Osteoblast (primary cell): ENCODE results near the gene MSH3. TPM values are rescaled to one million over a fixed set of nuclear protein-coding genes. Genes with fewer than 3 reads are reported as not detected.

Experiments
- DNase-seq: peaks from one replicate; pipeline ENCODE4 v3.0.0; 2011; ENCODE audit warnings: low spot score, mixed read lengths; ENCODE audit not compliant: insufficient read length; ENCODE audit errors: missing footprints
- H2AFZ ChIP-seq: 2 replicates; pipeline ENCODE4 v1.6.0; 2011; ENCODE audit warnings: mild to moderate bottlenecking, low read length
- H3K27ac ChIP-seq: 2 replicates; pipeline ENCODE4 v1.5.1; 2011; ENCODE audit warnings: mild to moderate bottlenecking, low read depth, low read length, moderate library complexity
- H3K27me3 ChIP-seq: 2 replicates; pipeline ENCODE4 v1.6.0; 2012; ENCODE audit warnings: mild to moderate bottlenecking, control low read depth, inconsistent platforms, low read length, moderate library complexity; ENCODE audit not compliant: insufficient read depth
- H3K36me3 ChIP-seq: 2 replicates; pipeline ENCODE4 v1.5.1; 2011; ENCODE audit warnings: mild to moderate bottlenecking, low read length, control low read depth, moderate library complexity; ENCODE audit not compliant: insufficient read depth
- H3K4me1 ChIP-seq: 2 replicates; pipeline ENCODE4 v1.5.1; 2011; ENCODE audit warnings: mild to moderate bottlenecking, low read length, control low read depth, moderate library complexity; ENCODE audit not compliant: insufficient read depth
- H3K4me2 ChIP-seq: 2 replicates; pipeline ENCODE4 v1.6.0; 2011; ENCODE audit warnings: mild to moderate bottlenecking, low read length; ENCODE audit not compliant: insufficient read depth
- H3K4me3 ChIP-seq: fragments of 200-600 bp; sonication (generic); 3 replicates; pipeline ENCODE4 v1.5.1; 2012; ENCODE audit warnings: mild to moderate bottlenecking, low read length, inconsistent platforms; ENCODE audit not compliant: insufficient read depth
- H3K79me2 ChIP-seq: 2 replicates; pipeline ENCODE4 v1.6.0; 2012; ENCODE audit warnings: mild to moderate bottlenecking, low read length, control low read depth, inconsistent platforms; ENCODE audit not compliant: insufficient read depth
- H3K9me3 ChIP-seq: 2 replicates; pipeline ENCODE4 v1.5.1; 2011; ENCODE audit warnings: low read depth, low read length, control low read depth
- H4K20me1 ChIP-seq: 2 replicates; pipeline ENCODE4 v1.6.0; 2012; ENCODE audit warnings: mild to moderate bottlenecking, low read length, control low read depth; ENCODE audit not compliant: insufficient read depth
- CTCF ChIP-seq: IDR thresholded peaks from 2 replicates; pipeline ENCODE4 v1.5.1; 2011; ENCODE audit warnings: mild to moderate bottlenecking, low read depth, low read length, moderate library complexity; ENCODE audit errors: extremely low read depth
- total RNA-seq: library from RNA; depleted of rRNA; stranded (reverse); fragments of >200 nt; gene quantifications from 2 replicates; pipeline ENCODE4 v1.2.3, GENCODE V29; 2012

MSH3 gene
- total RNA-seq, 1 donor = 21.7 TPM

- Histone ChIP-seq H3K36me3 (no peaks in the 10 kb centered on the region), H3K4me1 (no peaks in the 10 kb centered on the region)
These were observed 44.8 kb upstream of the MSH3 start for GRCh38 chr5:80609692-80610091.

GRCh38 chr5:80615266-80615914, 39.1 kb upstream of the MSH3 start:
- Histone ChIP-seq H3K79me2 (no peaks in the 10 kb centered on the region), H3K27ac (no peak overlapping the region), H4K20me1 (no peaks in the 10 kb centered on the region), H3K9me3 (no peaks in the 10 kb centered on the region), H3K4me2 (no peak overlapping the region), H3K4me1 (no peaks in the 10 kb centered on the region), H3K4me3 (no peak overlapping the region), H2AFZ (no peak overlapping the region), H3K27me3 (no peaks in the 10 kb centered on the region), H3K36me3 (no peaks in the 10 kb centered on the region)
- no peak for DNase-seq
- TF ChIP-seq CTCF = no peak

More at GRCh38 chr5:80609692-80610091, 44.8 kb upstream of the MSH3 start:
- H3K27ac ChIP-seq = no peak overlapping the region
- no peak overlapping the region for H3K4me2 ChIP-seq
- no peaks in the 10 kb centered on the region for H3K9me3 ChIP-seq
- H2AFZ ChIP-seq = no peak overlapping the region
- no peak for TF ChIP-seq CTCF
- DNase-seq = no peak
- H3K27me3 ChIP-seq = no peaks in the 10 kb centered on the region
- no peaks in the 10 kb centered on the region for H3K79me2 ChIP-seq
- no peak overlapping the region for H3K4me3 ChIP-seq
- no peaks in the 10 kb centered on the region for H4K20me1 ChIP-seq

GRCh38 chr5:80618438-80618837, 36.0 kb upstream of the MSH3 start:
- no peaks in the 10 kb centered on the region for H3K4me1 ChIP-seq
- no peaks in the 10 kb centered on the region for H3K36me3 ChIP-seq
- DNase-seq = no peak
- no peaks in the 10 kb centered on the region for H3K79me2 ChIP-seq
- H3K4me3 ChIP-seq = no peak overlapping the region
- no peaks in the 10 kb centered on the region for H3K9me3 ChIP-seq
- no peaks in the 10 kb centered on the region for H4K20me1 ChIP-seq
- H2AFZ ChIP-seq = no peak overlapping the region
- H3K4me2 ChIP-seq = no peak overlapping the region
- TF ChIP-seq CTCF = no peak
- H3K27ac ChIP-seq = no peak overlapping the region
- no peaks in the 10 kb centered on the region for H3K27me3 ChIP-seq

- no peak for DNase-seq
- no peak for TF ChIP-seq CTCF
These were observed 35.4 kb upstream of the MSH3 start for GRCh38 chr5:80619086-80619485.

More at GRCh38 chr5:80619086-80619485, 35.4 kb upstream of the MSH3 start:
- Histone ChIP-seq H3K4me2 (no peak overlapping the region), H3K36me3 (no peaks in the 10 kb centered on the region), H3K79me2 (no peaks in the 10 kb centered on the region), H3K27me3 (no peaks in the 10 kb centered on the region), H3K4me1 (no peaks in the 10 kb centered on the region), H3K4me3 (no peak overlapping the region), H3K9me3 (no peaks in the 10 kb centered on the region), H2AFZ (no peak overlapping the region), H3K27ac (no peak overlapping the region), H4K20me1 (no peaks in the 10 kb centered on the region)
